Hepatic stellate cell (primary cell): Measurements from ENCODE around the gene PLXNB2.
"Not testable (repeated sequence)": the region's sequence is repeated elsewhere in the genome, so short reads cannot be mapped to it uniquely, and the experiment has no call there.

ENCODE experiments used
- DNase-seq: peaks from one replicate; pipeline ENCODE4 v3.0.0; 2011; ENCODE audit warnings: low spot score

The PLXNB2 gene

DNA sequence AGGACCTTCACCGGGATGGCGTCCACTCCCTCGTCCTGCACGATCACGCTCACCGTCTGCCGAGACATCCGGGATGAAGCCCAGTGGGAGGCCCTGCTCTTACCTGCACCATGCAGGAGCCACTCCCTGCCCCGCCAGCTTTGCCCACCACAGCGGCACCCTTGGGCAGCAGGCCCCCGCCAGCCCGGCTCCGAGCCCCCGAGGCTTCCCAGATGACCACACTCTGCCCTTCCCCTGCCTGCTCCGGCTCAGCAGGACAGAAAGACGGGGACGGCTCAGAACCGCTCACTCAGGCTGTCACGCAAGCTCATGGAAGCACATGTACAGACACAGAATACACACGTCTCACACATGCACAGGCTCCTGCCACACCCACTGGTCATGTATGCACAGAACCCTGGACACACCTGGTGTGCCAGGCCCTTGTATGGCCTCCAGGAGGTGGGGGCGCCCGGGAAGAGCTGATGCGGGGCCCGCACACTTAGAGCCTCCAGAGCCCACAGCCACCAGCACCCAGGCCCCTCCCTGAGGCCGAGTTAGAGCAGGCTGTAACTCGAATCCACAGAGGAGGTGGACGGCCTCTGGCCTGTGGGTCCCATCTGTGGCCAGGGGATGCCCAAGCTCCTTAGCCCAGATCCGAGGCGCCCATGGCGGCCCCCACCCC lies 28.4 kb downstream of the PLXNB2 start:
- DNase-seq: no peak

DNA sequence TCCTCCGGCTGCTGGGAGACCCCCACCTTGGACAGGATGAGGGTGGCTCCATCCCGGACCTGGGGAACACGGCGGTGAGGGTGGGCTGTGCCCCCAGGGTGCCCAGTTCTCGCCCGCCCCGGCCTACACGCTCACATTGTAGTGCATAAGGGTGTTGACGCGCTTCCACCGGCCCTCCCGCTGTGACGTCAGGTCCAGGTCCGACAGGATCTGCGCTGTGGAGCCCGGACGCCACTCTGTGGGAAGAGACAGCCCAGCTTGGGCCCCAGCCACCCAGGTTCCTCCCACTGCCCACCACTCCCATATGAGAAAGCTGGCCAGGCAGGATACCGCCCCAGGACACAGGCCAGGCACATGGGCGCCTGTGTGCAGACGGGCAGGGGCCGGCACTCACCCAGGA lies 29.0 kb downstream of the PLXNB2 start:
- DNase-seq: no peak

DNA sequence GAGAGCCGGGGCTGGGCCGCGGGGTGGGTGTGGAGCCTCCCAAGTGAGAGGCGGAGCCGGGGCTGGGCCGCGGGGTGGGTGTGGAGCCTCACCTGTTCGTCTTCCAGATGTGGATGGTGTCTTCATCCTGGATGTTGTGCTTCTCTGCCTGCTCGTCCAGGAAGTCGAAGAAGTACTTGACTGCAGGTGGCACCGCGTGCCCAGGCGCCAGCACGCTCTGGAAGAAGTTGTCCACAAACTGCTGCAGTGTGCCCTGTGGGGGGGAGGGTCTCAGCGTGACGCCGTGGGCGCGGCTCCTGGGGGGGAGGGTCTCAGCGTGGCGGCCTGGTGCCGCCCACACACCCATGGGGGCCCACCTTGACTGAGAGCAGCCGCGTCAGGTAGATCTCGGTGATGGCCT lies 29.7 kb downstream of the PLXNB2 start:
- DNase-seq: no peak

DNA sequence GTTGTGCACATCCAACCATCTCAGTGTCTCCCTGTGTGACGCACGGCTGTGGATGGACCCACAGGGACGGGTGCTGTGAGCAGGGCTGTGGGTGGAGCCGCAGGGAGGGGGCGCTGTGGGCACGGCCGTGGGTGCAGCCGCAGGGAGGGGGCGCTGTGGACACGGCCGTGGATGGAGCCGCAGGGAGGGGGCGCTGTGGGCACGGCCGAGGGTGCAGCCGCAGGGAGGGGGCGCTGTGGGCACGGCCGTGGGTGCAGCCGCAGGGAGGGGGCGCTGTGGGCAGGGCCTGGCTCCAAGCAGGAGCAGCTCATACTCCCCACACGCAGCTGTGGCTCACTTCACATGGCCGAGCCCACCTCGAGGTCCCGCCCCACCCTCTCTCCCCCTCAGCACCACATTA lies 31.3 kb downstream of the PLXNB2 start:
- no peak for DNase-seq

DNA sequence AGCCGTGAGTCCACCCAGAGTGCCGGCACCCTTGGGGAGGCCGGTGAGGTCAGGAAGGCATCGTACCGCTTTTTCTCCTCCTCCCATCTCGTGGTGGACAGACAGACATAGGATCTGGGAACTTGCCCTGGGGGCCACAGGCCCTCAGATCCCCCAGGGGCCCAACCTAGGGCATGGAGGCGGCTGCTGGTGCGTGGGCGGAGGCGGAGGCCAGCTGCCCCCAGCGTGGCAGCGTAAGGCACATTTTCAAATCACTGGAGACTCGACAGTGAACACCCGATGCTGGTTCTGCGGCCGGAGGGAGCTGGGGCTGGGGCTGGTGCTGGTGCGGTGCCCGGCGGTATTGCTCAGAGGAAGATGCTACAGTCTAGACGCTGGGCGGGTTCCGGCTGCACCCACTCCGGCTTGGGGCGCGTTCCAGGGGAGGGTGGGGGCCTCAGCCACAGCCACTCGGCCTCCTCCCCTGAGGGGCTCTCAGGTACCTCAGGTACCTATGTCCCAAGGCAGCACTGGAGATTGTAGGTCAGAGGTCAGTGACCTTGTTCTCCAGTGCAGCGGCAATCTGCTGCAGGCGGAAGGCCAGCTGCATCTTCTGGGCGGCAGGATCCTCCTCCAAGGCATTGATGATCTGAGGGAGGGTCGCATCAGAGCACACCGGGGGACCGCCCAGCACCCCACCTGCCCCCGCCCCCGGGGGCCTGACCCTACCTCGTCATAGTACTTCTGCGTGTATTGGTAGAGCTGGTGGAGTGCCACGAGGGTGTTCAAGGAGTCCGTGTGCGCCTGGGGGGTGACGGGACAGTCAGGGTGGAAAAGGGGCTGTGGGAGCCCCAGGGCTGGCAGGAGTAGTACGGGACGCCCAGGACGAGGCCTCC lies 32.0 kb downstream of the PLXNB2 start:
- DNase-seq: no peak

DNA sequence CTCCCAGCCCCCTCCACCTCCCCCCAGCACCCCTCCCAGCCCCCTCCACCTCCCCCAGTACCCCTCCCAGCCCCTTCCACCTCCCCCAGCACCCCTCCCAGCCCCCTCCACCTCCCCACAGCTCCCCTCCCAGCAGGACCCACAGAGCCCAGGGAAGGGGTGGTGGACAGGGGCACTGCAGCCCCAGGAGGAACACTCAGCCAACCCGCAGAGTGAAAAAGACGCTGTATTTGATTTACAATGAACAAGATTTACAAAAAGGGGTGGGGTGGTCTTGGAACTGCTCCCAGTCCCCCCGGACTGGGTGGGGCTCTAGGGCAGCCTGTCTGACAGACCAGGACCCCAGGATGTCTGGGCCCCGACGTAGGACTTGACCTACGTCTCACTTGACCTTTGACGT lies 32.7 kb downstream of the PLXNB2 start:
- no peak for DNase-seq

DNA sequence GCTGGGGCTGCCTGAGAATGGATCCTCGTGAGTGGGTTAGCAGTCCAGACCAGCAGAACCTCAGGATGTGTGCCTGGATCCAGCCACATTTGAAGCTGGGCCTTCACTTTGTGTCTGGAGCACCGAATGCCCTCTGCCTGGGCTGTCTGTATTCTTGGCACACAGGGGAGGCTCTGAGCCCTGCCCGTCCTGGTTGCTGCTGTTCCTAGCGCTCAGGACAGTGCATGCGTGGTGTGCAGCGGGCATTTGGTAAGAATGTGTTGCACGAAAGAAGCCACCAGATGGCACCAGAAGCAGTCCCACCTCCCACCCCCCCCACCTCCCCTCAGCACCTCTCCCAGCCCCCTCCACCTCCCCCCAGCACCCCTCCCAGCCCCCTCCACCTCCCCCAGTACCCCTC lies 33.1 kb downstream of the PLXNB2 start:
- DNase-seq: no peak

DNA sequence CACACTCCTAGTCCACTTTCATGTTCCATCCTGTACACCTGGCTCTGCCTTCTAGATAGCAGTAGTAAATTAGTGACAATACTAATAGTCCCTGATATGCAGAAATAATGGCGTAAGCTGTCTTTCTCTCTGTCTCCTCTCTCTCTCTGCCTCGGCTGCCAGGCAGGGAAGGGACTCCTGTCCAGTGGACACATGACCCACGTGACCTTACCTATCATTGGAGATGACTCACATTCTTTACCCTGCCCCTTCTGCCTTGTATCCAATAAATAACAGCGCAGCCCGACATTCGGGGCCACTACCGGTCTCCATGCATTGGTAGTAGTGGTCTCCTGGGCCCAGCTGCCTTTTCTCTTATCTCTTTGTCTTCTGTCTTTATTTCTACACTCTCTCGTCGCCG lies 33.7 kb downstream of the PLXNB2 start:
- not testable (repeated sequence) for DNase-seq

DNA sequence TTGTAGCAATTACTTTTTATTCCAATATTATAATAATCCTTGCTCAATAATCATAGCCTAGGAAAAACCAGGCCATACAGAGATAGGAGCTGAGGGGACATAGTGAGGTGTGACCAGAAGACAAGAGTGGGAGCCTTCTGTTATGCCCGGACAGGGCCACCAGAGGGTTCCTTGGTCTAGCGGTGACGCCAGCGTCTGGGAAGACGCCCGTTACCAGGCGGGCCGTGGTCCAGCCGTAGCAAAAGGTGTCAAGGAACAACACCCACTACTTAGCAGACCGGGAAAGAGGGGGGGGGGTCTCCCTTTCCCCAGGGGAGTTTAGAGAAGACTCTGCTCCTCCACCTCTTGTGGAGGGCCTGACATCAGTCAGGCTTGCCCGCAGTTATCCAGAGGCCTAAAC lies 34.1 kb downstream of the PLXNB2 start:
- DNase-seq: not testable (repeated sequence)

DNA sequence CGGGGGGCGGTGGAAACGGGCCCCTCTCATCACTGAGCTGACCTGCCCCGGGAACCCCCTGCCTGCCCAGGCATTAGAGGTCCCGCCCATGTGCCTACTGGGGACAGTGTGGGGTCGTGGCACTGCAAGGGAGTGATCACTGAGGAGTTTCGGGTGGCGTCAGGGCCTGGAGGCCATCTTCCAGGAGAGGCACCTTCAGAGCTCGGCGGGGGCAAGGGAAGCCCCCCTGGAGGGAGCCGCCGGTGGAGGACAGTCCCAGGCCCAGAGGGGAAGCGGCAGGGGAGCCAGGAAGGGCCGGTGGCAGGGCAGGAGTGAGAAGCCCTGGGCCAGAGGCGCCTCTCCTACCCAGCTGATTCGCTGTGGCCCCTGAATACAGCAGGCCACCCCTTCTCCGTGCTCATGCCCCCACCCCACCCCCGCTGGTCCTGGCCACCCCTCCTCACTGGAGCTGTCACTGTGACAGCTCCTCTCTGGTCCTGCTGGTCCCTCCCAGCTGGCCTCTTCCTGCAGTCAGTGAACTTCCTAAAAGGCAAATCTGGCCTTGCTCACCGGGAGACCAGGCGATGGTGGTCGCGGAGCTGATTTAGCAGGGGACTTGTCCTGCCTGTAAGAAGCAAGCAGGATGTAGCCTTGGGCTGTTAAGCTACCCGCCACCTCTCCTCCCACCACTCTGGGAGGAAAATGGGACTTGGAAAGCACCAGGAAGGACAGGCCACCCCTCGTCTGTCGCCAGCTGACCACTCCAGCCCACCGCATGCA lies 35.2 kb downstream of the PLXNB2 start:
- no peak for DNase-seq

DNA sequence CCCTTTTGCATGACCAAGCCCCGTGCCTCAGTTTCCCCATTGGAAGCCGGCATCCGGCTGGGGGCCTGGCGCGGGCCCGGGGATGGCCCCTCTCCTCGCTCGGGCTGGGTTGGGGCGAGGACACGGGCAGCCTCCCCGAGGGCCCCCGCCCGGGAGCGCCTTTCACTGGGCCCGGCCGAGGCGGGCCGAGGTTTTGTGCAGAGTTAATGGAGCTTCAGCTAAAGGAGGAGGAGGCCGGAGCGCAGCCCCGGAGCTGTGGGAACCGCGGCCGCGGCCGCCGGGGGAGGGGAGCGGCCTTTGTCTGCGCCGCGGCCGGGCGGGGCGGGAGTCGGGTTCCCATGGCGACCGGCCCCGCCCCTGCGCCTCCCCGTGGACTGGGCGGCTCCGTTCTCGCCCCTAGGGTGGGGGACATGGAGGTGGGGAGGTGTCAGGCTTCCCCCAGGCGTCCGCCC lies 35.9 kb downstream of the PLXNB2 start:
- DNase-seq: peak; percentile 77

DNA sequence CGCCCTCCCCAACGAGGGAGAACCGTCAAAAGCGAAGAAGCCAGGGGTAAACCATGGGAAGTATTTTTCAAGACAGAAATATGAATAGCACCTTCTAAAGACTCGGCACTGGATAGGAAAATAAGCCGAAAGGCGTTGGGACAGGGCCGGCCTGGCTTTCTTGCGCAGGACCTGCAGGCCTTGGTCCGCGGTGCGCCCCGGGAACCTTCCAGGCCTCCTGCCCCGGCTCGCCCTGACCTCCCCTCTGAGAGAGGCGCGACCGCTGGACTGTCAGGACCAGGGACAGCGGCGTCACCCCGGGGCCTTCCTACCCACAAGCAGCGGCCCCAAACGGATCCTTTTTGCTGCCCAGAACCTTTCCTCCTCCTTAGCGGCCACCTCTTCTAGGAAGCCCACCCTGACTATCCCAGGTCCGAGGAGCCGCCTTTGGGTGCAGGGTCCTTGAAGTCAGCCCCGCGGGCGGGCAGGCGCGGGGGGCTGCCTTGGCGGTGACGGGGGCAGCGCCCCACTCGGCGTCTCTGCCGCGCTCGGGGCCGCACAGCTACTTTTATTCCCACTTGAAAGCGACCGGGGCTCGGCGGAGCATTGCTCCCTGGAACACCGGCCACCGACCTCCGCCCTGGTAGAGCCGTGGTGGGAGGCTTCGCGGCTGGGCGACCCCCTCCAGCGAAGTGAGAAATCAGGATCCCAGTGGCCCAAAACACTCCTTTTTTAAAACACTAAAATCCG lies 36.6 kb downstream of the PLXNB2 start:
- peak; percentile 79 for DNase-seq

DNA sequence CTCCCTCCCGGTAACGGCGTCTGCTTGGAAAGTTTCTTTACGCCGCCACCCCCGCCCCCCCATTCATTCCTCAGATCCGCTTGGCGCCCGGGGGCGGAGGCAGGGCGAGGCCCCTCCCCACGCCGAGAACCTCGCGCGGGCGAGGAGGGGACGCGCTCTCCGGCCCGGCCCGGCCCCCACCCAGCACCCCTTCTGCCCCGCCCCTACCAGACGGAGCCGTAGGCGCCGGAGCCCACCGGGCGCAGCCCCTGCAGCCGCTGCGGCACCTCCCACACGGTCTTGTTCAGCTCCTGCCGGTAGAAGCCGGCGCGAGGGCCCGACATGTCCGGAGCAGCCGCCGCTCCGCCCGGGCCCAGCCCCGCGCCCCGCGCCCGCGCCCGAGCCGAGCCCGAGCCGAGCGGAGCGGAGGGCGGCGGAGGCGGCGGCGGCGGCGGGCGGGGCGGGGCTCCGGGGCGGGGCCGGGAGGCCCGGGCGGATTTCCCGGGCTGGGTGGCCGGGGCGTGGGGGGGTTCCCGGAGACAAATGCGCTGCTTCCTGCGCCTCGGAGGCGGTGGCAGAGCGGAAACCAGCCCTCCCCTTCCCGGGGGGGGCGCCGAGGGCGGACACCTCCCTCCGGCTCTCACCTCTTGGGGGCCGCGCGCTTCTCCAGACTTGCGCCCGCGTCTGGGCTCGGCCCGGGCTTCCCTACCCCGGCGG lies 37.3 kb downstream of the PLXNB2 start, which contains the start of gene MAPK11:
Gene MAPK11 (minus strand): TSS at position 411 of the 696 bp plus-strand sequence. CDS start 88 bp downstream, at position 323.
- DNase-seq: no peak

DNA sequence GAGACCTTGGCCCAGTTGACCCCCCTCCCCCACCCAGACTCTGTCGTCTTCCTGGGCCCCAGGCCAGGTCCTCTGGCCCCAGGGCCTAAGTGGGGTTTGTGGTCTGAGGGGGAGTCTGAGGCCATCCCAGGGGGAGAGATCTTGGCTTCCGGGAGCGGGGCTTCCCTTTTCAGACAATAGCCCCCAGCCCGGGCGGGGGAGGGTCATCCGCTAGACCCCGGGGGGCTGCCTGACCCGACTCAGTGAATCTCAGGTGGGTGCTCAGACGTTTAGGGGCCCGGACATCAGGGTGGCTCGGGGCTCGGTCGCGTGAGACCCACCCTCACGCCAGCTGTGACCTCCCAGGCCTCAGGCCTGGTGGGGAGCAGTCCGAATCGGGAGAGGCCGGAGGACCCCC lies 37.9 kb downstream of the PLXNB2 start:
- DNase-seq: no peak

DNA sequence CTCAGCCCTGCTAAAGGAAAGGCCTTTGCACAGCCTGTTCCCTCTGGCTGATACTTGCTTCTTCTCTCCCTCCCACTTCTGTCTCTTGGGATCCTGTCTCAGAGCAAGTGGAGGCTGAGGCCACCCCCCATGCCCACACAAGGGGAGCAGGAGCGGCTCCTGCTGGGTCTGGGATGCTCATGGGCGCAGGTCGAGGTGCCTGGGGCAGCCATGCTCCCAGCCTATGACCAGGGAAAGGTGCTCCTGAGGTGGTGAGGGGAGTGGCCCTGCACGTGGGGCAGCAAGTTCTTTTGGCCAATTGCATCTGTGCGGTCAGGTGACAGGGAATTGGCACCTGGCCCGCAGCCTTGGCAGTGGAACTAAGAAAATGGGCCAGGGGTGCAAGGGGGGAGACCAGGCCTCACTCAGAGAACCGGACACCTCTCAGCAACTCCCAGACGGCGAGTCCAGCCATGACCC lies 38.8 kb downstream of the PLXNB2 start:
- no peak for DNase-seq

DNA sequence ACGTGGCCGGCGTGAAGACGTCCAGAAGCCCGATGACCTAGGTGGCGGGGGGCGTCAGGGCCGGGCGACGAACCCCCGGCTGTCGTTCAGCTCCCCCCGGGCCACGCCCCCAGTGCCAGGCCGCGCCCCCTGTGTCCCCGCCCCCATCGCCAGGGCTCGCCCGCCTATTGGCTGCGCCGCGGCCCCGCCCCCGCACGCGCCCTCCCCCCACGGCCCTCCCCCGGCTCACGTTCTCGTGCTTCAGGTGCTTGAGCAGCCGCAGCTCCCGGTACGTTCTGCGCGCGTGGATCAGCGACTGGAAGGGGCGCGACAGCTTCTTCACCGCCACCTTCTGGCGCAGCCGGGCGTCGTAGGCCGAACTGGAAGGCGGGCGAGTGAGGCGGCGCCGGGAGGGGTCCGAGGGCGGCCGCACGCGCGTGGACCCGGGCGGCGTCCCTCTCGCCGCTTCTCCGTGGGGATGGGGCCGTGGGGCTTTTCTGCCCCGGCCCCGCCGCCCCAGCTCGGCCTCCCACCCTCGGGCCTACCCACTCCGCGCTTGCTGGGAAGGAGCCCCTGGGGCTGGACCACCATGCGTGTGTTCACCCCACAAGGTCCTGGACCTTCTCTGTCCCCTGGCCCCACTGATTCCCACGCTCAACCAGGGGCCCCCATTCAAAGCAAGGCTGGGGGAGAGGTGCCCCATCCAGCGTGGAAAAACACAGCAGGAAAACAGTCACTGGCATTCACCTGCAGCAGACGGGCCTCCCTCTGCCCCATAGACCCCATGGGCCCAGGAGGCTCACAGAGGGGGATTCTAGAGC lies 39.7 kb downstream of the PLXNB2 start:
- DNase-seq: peak; percentile 91

DNA sequence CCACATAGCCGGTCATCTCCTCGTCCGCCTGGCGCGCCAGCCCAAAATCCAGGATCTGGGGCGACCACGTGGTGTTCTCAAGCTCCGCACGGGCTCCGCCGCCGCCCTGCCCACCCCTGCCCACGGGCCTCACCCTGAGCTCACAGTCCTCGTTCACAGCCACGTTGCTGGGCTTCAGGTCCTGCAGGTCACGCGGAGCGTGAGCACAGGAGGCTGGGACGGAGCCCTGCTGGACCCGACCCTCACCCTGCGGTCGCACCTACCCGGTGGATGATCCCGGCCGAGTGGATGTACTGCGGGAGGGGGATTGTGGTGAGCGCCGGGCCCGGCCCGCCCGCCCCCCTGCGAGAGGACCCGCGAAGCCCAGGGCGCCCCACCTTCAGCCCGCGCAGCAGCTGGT lies 40.5 kb downstream of the PLXNB2 start:
- DNase-seq: no peak

DNA sequence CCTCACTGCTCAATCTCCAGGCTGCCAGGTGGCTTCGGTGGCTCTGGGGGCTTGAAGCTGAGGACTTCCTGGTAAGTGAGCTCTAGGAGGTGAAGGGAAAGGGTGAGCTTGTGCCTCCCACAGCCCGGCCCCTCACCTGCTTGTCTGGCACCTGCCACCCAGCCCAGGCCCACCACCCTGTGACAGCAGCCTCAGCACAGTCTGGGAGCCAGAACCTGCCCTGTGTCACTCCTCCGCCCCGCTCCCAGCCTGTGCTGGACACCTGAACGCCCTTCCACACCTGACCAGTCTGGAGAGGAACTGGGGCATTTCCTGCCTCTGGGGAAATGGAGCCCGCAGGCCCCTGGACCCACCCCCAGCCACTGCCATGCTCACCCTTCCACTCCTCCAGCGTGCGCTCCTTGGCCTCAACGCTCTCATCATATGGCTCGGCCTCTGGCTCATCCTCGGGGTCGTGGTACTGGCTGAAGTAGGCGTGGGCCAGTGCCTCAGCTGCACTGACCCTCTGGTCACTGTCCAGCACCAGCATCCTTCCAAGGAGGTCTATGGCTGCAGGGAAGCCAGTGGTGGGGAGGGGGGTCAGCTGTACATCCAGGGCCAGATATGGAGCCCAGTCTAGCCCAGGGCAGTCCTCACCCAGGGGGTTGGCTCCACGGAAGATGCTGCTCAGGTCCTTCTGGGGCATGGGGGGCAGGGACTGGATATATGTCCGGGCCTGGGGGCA lies 42.3 kb downstream of the PLXNB2 start:
- DNase-seq: no peak

DNA sequence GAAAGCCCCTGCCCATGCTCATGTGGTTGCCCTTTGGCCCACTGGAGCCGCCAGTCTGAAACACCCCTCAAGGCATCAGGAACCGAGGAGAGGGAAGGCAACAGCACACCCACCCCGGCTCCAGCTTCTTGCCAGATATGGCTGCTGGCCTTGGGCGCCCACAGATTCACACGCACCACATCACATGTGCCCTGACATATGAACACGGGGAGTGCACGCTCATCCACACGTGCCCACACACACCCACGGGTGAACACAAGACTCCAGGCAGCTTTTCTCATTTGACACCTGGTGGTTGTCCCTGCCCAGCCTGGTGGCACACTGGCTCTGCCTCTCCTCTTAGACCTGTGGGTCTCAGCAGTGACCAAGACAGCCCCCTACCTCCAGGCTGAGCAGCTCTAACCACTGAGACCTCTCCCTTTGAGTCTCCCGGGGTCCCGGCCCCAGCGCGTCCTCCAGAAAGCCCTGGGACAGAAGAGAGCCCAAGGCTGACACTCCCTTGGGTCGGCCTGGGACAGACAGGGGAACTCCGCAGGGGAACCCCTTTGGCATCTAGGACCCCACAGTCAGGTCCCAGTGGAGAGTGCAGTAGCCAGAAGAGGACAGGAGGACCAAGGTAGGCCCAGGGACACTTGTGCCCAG lies 43.2 kb downstream of the PLXNB2 start:
- no peak for DNase-seq
